GM18502 (cell line): ENCODE measurements around the gene NUMB.

Source experiments
- ATAC-seq: cut with Tn5 transposase; IDR thresholded peaks from one replicate; pipeline ENCODE4 v1.9.1; 2021; ENCODE audit warnings: mild to moderate bottlenecking; ENCODE audit not compliant: unreplicated experiment, poor library complexity

NUMB gene

GRCh38 chr14:73264885-73265720 lies 193.2 kb downstream of the NUMB start:
- ATAC-seq: no peak

DNA sequence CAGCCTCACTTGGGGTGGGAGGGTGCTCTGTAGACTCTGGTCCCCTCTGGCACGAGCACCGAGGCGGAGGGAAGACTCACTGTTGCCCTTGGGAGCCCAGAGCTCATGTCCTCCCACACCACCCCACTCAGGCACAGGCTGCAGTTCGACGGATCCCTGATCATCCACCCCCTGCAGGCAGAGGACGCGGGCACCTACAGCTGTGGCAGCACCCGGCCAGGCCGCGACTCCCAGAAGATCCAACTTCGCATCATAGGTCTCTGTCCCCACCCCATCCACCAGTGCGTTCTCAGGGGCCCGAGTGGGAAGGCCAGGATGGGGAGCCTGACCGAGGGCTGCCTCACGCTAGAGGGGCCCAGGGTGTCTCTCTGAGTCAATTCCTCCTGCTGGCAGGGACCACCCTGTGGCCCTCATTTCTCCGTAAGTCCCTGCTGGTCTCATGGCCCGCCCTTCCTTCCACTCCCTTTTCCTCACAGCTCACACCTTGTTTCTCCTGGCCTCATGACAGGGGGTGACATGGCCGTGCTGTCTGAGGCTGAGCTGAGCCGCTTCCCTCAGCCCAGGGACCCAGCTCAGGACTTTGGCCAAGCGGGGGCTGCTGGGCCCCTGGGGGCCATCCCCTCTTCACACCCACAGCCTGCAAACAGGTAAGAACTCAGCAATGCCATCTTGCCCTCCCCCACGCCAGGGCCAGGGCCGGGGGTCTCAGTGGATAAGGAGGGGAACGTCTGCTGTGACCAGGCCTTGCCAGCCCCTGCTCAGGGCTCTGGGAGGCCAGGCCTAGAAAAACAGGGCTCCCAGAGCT lies 194.1 kb downstream of the NUMB start:
- no peak for ATAC-seq

DNA sequence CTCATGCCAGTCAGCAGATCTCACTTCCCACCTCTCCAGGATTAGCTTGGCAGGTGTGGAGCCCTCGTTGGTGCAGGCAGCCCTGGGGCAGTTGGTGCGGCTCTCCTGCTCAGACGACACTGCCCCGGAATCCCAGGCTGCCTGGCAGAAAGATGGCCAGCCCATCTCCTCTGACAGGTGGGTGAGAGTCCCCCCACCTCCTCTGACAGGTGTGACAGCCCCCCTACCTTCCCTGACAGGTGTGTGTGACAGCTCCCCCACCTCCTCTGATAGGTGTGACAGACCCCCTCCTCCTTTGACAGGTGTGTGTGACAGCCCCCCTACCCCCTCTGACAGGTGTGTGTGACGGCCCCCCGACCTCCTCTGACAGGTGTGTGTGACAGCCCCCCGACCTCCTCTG lies 194.7 kb downstream of the NUMB start:
- no peak for ATAC-seq

DNA sequence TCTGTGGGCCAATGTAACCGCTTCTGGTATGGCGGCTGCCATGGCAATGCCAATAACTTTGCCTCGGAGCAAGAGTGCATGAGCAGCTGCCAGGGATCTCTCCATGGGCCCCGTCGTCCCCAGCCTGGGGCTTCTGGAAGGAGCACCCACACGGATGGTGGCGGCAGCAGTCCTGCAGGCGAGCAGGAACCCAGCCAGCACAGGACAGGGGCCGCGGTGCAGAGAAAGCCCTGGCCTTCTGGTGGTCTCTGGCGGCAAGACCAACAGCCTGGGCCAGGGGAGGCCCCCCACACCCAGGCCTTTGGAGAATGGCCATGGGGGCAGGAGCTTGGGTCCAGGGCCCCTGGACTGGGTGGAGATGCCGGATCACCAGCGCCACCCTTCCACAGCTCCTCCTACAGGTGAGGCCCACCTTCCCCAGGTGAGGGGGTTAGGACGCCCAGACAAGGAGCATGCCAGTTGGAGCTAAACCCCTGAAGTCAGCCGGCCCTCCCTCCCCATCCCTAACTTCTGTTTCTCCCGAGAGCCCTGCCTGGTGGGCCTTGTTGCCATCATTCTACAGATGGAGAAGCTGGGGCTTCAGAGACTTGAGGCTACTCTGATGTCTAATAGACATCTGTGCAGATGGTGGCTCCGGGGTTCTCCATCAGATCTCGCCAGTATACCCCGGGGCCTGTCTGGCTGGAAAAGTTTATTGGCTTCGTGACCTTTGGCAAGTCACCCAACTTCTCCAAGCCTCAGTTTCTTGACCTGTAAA lies 195.7 kb downstream of the NUMB start:
- no peak for ATAC-seq

GRCh38 chr14:73261520-73262426 lies 196.6 kb downstream of the NUMB start:
- no peak for ATAC-seq

DNA sequence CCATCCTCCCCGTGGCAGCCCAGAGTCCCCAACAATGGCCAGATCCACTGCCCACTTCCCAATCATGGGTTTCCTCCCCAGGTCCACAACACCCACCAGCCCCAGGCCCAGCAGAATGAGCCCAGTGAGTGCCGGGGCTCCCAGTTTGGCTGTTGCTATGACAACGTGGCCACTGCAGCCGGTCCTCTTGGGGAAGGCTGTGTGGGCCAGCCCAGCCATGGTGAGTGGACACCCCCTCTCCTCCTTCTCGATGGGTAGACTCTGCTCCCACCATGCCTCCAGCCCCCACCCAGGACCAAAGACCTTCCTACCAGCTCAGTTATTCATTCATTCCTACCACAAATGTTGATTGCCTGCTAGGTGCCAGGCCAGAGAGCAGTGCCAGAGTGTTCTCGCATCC lies 197.3 kb downstream of the NUMB start:
- ATAC-seq: no peak

DNA sequence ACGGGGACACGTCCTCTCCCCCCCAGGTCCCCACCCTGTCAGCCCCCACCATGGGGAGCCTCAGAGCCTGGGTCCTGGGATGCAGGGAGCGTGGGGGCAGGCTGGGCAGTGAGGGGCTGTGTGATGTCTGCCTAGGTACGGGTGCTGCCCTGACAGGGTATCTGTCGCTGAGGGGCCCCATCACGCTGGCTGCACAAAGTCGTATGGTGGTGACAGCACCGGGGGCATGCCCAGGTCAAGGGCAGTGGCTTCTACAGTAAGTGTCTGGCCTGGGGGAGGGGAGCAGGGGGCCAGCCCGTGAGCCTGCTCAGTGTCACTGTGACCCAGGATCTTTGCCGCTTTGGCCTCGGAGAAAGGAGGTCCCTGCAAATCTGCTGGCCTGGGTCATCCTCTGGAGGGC lies 197.8 kb downstream of the NUMB start:
- ATAC-seq: no peak

DNA sequence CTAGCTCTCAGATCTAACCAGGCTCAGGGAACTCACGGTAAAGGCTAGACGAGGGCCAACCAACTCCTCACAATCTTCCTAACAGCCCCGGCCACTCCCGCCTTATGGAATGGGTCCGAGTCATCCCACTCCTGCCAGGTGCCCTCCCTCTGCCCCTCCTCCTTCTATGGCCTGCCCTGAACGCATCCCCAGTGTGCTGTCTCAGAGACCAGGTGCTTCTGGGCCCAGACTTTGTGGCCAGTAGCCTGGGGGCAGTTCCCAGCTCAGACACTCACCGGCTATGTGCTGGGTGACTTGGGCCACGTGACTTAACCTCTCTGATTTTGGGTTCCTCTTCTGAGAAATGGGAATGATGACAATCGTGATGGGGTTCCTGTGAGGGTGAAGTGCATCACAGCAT lies 198.5 kb downstream of the NUMB start:
- no peak for ATAC-seq

GRCh38 chr14:73258845-73259611 lies 199.3 kb downstream of the NUMB start:
- ATAC-seq: no peak

DNA sequence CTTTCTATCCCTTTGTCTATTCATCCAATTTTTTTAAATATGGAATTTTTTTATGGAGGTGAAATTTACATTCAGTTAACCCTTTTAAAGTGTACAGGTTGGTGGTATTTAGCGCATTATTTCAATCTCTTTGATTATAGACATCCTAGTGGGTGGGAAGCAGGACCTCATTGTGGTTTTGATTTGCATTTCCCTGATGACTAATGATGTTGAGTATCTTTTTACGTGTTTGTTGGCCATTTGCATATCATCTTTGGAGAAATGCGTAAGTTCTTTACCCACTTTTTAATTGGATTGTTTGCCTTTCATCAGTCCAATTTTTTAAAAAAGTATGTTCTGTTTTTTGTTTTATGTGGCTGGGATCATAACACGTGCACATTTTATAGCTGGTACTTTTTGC lies 200.3 kb downstream of the NUMB start:
- no peak for ATAC-seq

DNA sequence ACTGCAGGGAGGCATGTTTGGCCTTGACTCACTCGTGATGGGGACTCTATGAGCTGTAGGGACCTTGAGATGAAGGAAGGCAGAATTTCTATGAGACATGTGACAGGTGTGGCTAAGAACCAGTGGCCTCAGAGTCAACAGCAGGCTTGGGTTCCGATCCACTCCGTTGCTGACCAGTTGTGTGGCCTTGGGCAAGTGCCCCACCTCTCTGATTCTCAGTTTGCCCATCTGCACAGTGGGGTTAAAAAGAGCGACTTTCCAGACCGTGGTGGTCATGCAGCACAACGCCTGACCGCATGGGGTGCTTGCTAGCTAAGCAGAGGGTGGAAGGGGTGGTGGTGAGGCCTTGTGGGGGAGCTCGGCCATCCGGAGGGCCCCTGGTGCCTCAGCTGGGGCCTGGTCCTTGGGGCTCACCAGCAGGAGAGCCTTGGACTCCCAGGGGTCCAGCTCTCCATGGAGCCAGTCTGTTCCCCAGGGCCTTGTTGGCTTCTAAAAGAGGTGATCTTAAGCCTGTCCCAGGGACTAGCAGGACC lies 202.6 kb downstream of the NUMB start:
- ATAC-seq: no peak

GRCh38 chr14:73255005-73255400 lies 203.3 kb downstream of the NUMB start:
- ATAC-seq: no peak

DNA sequence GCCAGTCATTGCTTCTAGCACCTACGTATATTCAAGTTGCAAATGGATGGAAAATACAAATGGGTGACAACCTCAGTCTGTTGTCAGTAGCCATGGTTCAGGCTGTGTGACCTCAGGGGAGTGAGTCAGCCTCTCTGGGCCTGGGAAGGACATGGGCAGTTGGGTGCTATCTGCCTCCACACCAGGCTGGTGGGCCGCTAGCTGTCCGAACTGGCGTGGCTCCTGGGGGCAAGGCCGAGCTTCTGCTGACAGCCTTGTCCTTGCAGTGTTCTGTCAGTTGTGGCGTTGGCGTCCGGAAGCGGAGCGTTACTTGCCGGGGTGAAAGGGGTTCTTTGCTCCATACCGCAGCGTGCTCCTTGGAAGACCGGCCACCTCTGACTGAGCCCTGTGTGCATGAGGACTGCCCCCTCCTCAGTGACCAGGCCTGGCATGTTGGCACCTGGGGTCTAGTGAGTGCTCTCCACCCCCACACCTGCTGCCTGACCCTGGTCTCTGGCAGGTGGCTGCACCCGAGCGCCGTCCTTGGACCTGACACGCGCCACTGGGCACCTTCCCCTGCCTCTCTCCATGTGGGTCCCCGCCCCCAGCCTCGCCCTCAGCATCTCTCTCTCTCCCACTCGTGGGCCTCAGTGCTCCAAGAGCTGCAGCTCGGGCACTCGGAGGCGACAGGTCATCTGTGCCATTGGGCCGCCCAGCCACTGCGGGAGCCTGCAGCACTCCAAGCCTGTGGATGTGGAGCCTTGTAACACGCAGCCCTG lies 203.9 kb downstream of the NUMB start:
- ATAC-seq: no peak

DNA sequence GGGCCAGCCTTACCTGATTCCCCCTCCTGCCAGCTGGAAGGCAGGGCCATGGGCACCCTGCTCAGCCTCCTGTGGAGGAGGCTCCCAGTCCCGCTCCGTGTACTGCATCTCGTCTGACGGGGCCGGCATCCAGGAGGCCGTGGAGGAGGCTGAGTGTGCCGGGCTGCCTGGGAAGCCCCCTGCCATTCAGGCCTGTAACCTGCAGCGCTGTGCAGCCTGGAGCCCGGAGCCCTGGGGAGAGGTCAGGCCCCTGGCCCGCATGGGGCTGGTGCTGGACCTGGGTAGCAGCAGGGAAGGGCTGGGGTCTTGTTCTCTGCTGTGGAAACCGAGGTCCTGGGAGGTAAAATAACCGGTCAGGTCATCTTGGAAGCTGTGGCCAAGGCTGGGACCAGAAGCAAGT lies 204.6 kb downstream of the NUMB start:
- ATAC-seq: no peak

DNA sequence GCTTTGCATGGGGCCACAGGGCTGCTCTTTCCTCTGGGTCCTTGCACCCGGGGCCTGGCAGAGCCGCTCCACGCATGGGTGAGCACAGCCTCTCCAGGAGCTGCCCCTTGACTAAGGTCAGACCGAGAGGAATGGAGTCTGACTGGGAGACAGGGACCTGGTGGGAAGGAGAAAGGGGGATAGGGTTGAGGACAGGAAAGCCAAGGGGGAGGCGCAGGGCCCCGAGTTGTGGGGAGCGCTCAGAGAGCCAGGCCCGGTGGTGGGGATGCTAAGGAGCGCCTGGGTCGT lies 205.1 kb downstream of the NUMB start:
- ATAC-seq: no peak

DNA sequence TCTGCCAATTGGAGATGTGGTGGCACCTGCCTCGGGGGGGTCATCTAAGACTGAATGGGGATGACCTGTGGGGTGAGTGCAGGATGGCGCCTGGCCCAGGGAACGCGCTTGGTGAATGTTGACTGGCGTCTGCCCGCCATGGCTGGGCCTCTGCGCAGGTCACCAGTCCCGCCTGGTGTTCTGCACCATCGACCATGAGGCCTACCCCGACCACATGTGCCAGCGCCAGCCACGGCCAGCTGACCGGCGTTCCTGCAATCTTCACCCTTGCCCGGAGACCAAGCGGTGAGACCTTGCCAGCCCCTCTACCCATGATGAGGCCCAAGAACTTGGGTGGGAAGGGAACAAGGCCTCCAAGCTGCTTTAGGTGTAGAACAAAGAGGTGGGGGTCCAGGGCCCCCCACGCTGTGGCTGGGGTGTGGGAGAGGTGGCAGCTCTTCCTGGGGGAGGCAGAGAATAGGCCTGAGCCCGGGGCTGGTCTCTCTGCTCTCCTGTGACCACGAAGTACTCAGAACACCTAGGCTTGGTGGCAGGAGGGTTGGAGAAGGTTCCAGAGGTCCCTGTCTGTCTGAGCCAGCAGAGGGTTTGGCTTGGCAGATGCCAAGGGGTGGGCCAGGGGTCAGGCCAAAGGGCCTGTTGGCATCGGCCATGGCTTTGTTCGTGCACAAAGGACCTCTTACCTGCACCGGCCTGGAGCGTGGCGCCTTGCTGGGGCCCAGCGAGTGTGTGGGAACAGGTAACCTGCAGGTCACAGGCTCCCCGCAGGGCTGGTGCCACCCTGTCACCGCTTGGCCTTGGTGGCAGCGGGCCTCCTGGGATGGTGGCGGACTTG lies 205.6 kb downstream of the NUMB start:
- no peak for ATAC-seq

DNA sequence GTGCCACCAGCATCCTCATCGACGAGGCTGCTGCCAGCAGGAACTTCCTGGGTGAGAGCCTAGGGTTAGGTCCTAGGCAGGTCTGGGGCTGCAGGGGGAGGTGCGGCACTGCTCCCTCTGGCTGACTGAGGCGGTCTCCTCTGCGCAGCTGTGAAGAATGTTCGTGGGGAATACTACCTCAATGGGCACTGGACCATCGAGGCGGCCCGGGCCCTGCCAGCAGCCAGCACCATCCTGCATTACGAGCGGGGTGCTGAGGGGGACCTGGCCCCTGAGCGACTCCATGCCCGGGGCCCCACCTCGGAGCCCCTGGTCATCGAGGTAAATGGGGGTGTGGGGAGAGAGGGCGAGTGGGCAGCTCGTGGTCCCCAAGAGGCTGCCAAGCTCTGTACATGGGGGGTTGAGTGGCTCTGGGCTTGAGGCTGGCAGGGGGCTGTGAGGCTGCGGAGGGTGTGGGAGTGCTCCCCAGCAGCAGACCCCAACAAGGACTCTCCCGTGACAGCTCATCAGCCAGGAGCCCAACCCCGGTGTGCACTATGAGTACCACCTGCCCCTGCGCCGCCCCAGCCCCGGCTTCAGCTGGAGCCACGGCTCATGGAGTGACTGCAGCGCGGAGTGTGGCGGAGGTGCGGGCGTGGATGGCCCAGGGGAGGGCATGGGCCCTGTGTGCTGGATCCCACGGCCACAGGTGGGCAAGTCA lies 206.7 kb downstream of the NUMB start:
- ATAC-seq: no peak
